ENCODE measurements around the gene CLEC4G.

Gene CLEC4G

GRCh38 chr19:7689165-7689564, 42.7 kb downstream of the CLEC4G start:
- Mint-ChIP-seq H3K27ac (peak overlapping the region; percentile 93), H3K4me3 (no peak overlapping the region)
- ATAC-seq (replicated peaks), result no peak

GRCh38 chr19:7687177-7687576, 44.7 kb downstream of the CLEC4G start:
- peak overlapping the region; percentile 52 to 61 for H3K4me3 Mint-ChIP-seq
- ATAC-seq (replicated peaks) (peak; percentile 24 to 38), DNase-seq (no peak)
- H3K27ac Mint-ChIP-seq, result peak overlapping the region; percentile 93
- H3K36me3 Mint-ChIP-seq, result peaks cover 39 to 57% of the 10 kb centered on the region in 2 donors
- no peaks in the 10 kb centered on the region for H3K27me3 Mint-ChIP-seq
- no peaks in the 10 kb centered on the region for H3K9me3 Mint-ChIP-seq
- H3K4me1 Mint-ChIP-seq, result peaks cover 22 to 44% of the 10 kb centered on the region in 2 donors

More at GRCh38 chr19:7689165-7689564, 42.7 kb downstream of the CLEC4G start:
- DNase-seq, result no peak
- H3K27me3 Mint-ChIP-seq, result no peaks in the 10 kb centered on the region
- peaks cover 19 to 32% of the 10 kb centered on the region in 2 donors for H3K4me1 Mint-ChIP-seq
- H3K36me3 Mint-ChIP-seq, result peaks cover 27 to 43% of the 10 kb centered on the region in 2 donors
- H3K9me3 Mint-ChIP-seq, result no peaks in the 10 kb centered on the region

GRCh38 chr19:7685546-7686445, 46.1 kb downstream of the CLEC4G start:
- DNase-seq (peak; percentile 43), ATAC-seq (replicated peaks) (peak; percentile 17 to 24)
- Mint-ChIP-seq H3K4me3 (peak overlapping the region; percentile 63 to 70), H3K4me1 (peaks cover 26 to 56% of the 10 kb centered on the region in 2 donors), H3K27ac (peak overlapping the region; percentile 93), H3K9me3 (no peaks in the 10 kb centered on the region), H3K36me3 (peaks cover 42 to 66% of the 10 kb centered on the region in 2 donors), H3K27me3 (no peaks in the 10 kb centered on the region)

- H3K4me1 Mint-ChIP-seq, result peaks cover 47 to 78% of the 10 kb centered on the region in 2 donors
- peak overlapping the region; percentile 98 for H3K27ac Mint-ChIP-seq
- H3K27me3 Mint-ChIP-seq, result peaks cover 5 to 6% of the 10 kb centered on the region in 2 donors
Observed at GRCh38 chr19:7682175-7682855, 49.6 kb downstream of the CLEC4G start.

GRCh38 chr19:7681340-7682174, 50.4 kb downstream of the CLEC4G start:
- peak overlapping the region; percentile 98 for H3K27ac Mint-ChIP-seq
- peaks cover 50 to 81% of the 10 kb centered on the region in 2 donors for H3K4me1 Mint-ChIP-seq
- peaks cover 30 to 42% of the 10 kb centered on the region in 2 donors for H3K36me3 Mint-ChIP-seq
- peak; percentile 85 for DNase-seq
- peaks cover 9% of the 10 kb centered on the region in 2 donors for H3K27me3 Mint-ChIP-seq
- H3K4me3 Mint-ChIP-seq, result peak overlapping the region; percentile 96 to 97
- no peaks in the 10 kb centered on the region for H3K9me3 Mint-ChIP-seq
- peak; percentile 42 to 58 for ATAC-seq (replicated peaks)

More at GRCh38 chr19:7682175-7682855, 49.6 kb downstream of the CLEC4G start:
- Mint-ChIP-seq H3K36me3 (peaks cover 35 to 48% of the 10 kb centered on the region in 2 donors), H3K9me3 (no peaks in the 10 kb centered on the region), H3K4me3 (peak overlapping the region; percentile 96 to 97)
- DNase-seq, result no peak
- ATAC-seq (replicated peaks), result no peak

GRCh38 chr19:7680606-7681339, 51.1 kb downstream of the CLEC4G start, which contains the start of gene TRAPPC5:
TRAPPC5 (plus strand) TSS chr19:7680833; CDS start chr19:7682254, 1,421 bp downstream.
- ATAC-seq (replicated peaks) (peak; percentile 14 to 35), DNase-seq (peak; percentile 85)
- peaks cover 50 to 81% of the 10 kb centered on the region in 2 donors for H3K4me1 Mint-ChIP-seq
- H3K27ac Mint-ChIP-seq, result peak within 1 kb of the TSS; percentile 98
- H3K4me3 Mint-ChIP-seq, result peak within 1 kb of the TSS; percentile 96 to 97
- H3K9me3 Mint-ChIP-seq, result no peaks in the 10 kb centered on the region
- peaks cover 12 to 13% of the 10 kb centered on the region in 2 donors for H3K27me3 Mint-ChIP-seq
- H3K36me3 Mint-ChIP-seq, result peaks cover 25 to 36% of the 10 kb centered on the region in 2 donors

GRCh38 chr19:7679771-7680605, 51.9 kb downstream of the CLEC4G start:
- peaks cover 12 to 15% of the 10 kb centered on the region in 2 donors for H3K27me3 Mint-ChIP-seq
- H3K27ac Mint-ChIP-seq, result peak overlapping the region; percentile 93
- peak overlapping the region; percentile 96 to 97 for H3K4me3 Mint-ChIP-seq
- H3K36me3 Mint-ChIP-seq, result peaks cover 21 to 29% of the 10 kb centered on the region in 2 donors
- no peaks in the 10 kb centered on the region for H3K9me3 Mint-ChIP-seq
- peaks cover 45 to 75% of the 10 kb centered on the region in 2 donors for H3K4me1 Mint-ChIP-seq
- DNase-seq (no peak), ATAC-seq (replicated peaks) (no peak)

GRCh38 chr19:7678971-7679751, 52.7 kb downstream of the CLEC4G start:
- ATAC-seq (replicated peaks), result peak; percentile 67 to 72
- peaks cover 21 to 26% of the 10 kb centered on the region in 2 donors for H3K36me3 Mint-ChIP-seq
- H3K27ac Mint-ChIP-seq, result peak overlapping the region; percentile 93
- peak; percentile 74 for DNase-seq
- H3K9me3 Mint-ChIP-seq, result no peaks in the 10 kb centered on the region
- peak overlapping the region; percentile 39 to 69 for H3K4me3 Mint-ChIP-seq
- H3K27me3 Mint-ChIP-seq, result peaks cover 18 to 20% of the 10 kb centered on the region in 2 donors
- peaks cover 47 to 75% of the 10 kb centered on the region in 2 donors for H3K4me1 Mint-ChIP-seq

All from stimulated activated naive B cell treated with anti-CD40 and anti-IgM and Interleukin-4, amounts not matched to agents 10 μg/mL and 1 μg/mL and 100 μg/mL, for 72 hours (primary cell).